IMR-90 (cell line): ENCODE data around the gene MECP2. TPM values are rescaled to one million over a fixed set of nuclear protein-coding genes. Genes with fewer than 3 reads are reported as not detected.

Source experiments
- ATAC-seq: fragments of 200-7000 bp; cut with Tn5 transposase; 2 replicates; pipeline ENCODE4 v1.9.1; 2020; ENCODE audit warnings: low read depth, mild to moderate bottlenecking, moderate library complexity
- BruUV-seq: library from RNA; stranded (reverse); fragments of 400-500 nt; replicated peaks from 2 replicates; lab custom pipeline; 2021; lab: Mats Ljungman, UMichigan
- CTCF ChIA-PET: fragments of 300-600 bp; formaldehyde crosslinking; extraction: SDS; loops from one replicate; lab custom pipeline; 2021; ENCODE audit warnings: antibody characterized with exemption; lab: Yijun Ruan, JAX
- POLR2A ChIA-PET: fragments of 300-600 bp; sonication (Branson Sonifier 250); formaldehyde crosslinking; loops from one replicate; lab custom pipeline; 2022; ENCODE audit warnings: antibody characterized with exemption; ENCODE audit not compliant: unreplicated experiment; lab: Charles Lee
- DNase-seq: peaks from one replicate; pipeline ENCODE4 v3.0.0; 2013
- H2AFZ ChIP-seq: replicated peaks from 2 replicates; pipeline ENCODE3; 2013; ENCODE audit warnings: low read length, mild to moderate bottlenecking; ENCODE audit not compliant: poor library complexity
- H2AK5ac ChIP-seq: 2 replicates; pipeline ENCODE4 v1.6.1; 2013; ENCODE audit warnings: low read depth, low read length, inconsistent platforms
- H2AK9ac ChIP-seq: replicated peaks from 2 replicates; pipeline ENCODE3; 2013; ENCODE audit warnings: mild to moderate bottlenecking, low read depth, low read length, moderate library complexity; ENCODE audit not compliant: poor library complexity
- H2BK120ac ChIP-seq: 2 replicates; pipeline ENCODE4 v1.6.1; 2013; ENCODE audit warnings: low read depth, low read length, inconsistent platforms
- H2BK15ac ChIP-seq: 3 replicates; pipeline ENCODE4 v1.6.1; 2013; ENCODE audit warnings: low read depth, low read length, inconsistent platforms
- H2BK20ac ChIP-seq: 2 replicates; pipeline ENCODE4 v1.6.1; 2013; ENCODE audit warnings: low read depth, mild to moderate bottlenecking, inconsistent platforms, low read length, moderate library complexity
- H2BK5ac ChIP-seq: 2 replicates; pipeline ENCODE4 v1.6.1; 2013; ENCODE audit warnings: mild to moderate bottlenecking, low read depth, low read length, inconsistent platforms; ENCODE audit not compliant: poor library complexity, severe bottlenecking
- H3K14ac ChIP-seq: replicated peaks from 2 replicates; pipeline ENCODE4 v1.6.1; 2013; ENCODE audit warnings: low read depth, low read length, inconsistent platforms
- H3K18ac ChIP-seq: 2 replicates; pipeline ENCODE4 v1.6.1; 2013; ENCODE audit warnings: low read depth, low read length, control low read depth
- H3K23ac ChIP-seq: 2 replicates; pipeline ENCODE4 v1.6.1; 2013; ENCODE audit warnings: low read depth, low read length, inconsistent platforms
- H3K27ac ChIP-seq: 2 replicates; pipeline ENCODE4 v1.5.1; 2013; ENCODE audit warnings: mild to moderate bottlenecking, control low read depth, low read length; ENCODE audit not compliant: insufficient read depth
- H3K27me3 ChIP-seq: 2 replicates; pipeline ENCODE4 v1.6.1; 2013; ENCODE audit warnings: low read length; ENCODE audit not compliant: control insufficient read depth, insufficient read depth
- H3K36me3 ChIP-seq: 2 replicates; pipeline ENCODE4 v1.6.1; 2013; ENCODE audit warnings: low read length, mixed read lengths; ENCODE audit not compliant: control insufficient read depth, insufficient read depth
- H3K4ac ChIP-seq: 2 replicates; pipeline ENCODE4 v1.6.1; 2013; ENCODE audit warnings: low read depth, low read length, inconsistent platforms
- H3K4me1 ChIP-seq: 2 replicates; pipeline ENCODE4 v1.6.1; 2013; ENCODE audit warnings: low read length, mixed read lengths; ENCODE audit not compliant: control insufficient read depth, insufficient read depth
- H3K4me2 ChIP-seq: 2 replicates; pipeline ENCODE4 v1.6.1; 2013; ENCODE audit warnings: low read depth, mild to moderate bottlenecking, control low read depth, low read length, moderate library complexity
- H3K4me3 ChIP-seq: 2 replicates; pipeline ENCODE4 v1.5.1; 2013; ENCODE audit warnings: low read depth, mild to moderate bottlenecking, control low read depth, low read length, moderate library complexity; ENCODE audit not compliant: insufficient read depth
- H3K56ac ChIP-seq: 2 replicates; pipeline ENCODE4 v1.6.1; 2013; ENCODE audit warnings: low read length, inconsistent platforms; ENCODE audit not compliant: insufficient read depth; ENCODE audit errors: extremely low read depth
- H3K79me1 ChIP-seq, 2 experiments: 2 replicates each; pipeline ENCODE4 v1.6.1; 2013; ENCODE audit warnings: low read length in 2 of 2, inconsistent platforms in 1 of 2, low read depth in 1 of 2
- H3K9ac ChIP-seq: 2 replicates; pipeline ENCODE4 v1.6.1; 2013; ENCODE audit warnings: low read depth, low read length, control low read depth
- H3K9me1 ChIP-seq: 2 replicates; pipeline ENCODE4 v1.6.1; 2013; ENCODE audit warnings: low read length, inconsistent platforms; ENCODE audit not compliant: insufficient read depth
- H3K9me3 ChIP-seq: 2 replicates; pipeline ENCODE4 v1.6.1; 2013; ENCODE audit warnings: low read length; ENCODE audit not compliant: control insufficient read depth, insufficient read depth
- H4K20me1 ChIP-seq: 2 replicates; pipeline ENCODE4 v1.6.1; 2013; ENCODE audit warnings: low read length, inconsistent platforms; ENCODE audit not compliant: insufficient read depth
- H4K5ac ChIP-seq: 2 replicates; pipeline ENCODE4 v1.6.1; 2013; ENCODE audit warnings: mild to moderate bottlenecking, low read depth, low read length, control low read depth
- H4K8ac ChIP-seq, 2 experiments: 2 replicates each; pipeline ENCODE4 v1.6.1; 2013; ENCODE audit warnings: low read depth in 2 of 2, low read length in 2 of 2, control low read depth in 1 of 2, inconsistent platforms in 1 of 2
- H4K91ac ChIP-seq: 2 replicates; pipeline ENCODE4 v1.6.1; 2013; ENCODE audit warnings: low read depth, low read length, inconsistent platforms; ENCODE audit not compliant: insufficient read depth
- BHLHE40 ChIP-seq: fragments of 150-350 bp; IDR thresholded peaks from 2 replicates; pipeline ENCODE4 v1.6.1; 2016; ENCODE audit warnings: mild to moderate bottlenecking, low read depth, low read length
- CEBPB ChIP-seq: IDR thresholded peaks from 2 replicates; pipeline ENCODE4 v1.6.1; 2012; ENCODE audit warnings: low read depth, low read length, improper control_type of control experiment
- CHD1 ChIP-seq: IDR thresholded peaks from 2 replicates; pipeline ENCODE4 v1.6.1; 2012; ENCODE audit warnings: low read depth, low read length, improper control_type of control experiment
- ELK1 ChIP-seq: fragments of 150-350 bp; IDR thresholded peaks from 2 replicates; pipeline ENCODE4 v1.6.1; 2016; ENCODE audit warnings: low read depth, mild to moderate bottlenecking, low read length, moderate library complexity, borderline replicate concordance
- FOS ChIP-seq: fragments of 150-350 bp; IDR thresholded peaks from 2 replicates; pipeline ENCODE4 v1.6.1; 2016; ENCODE audit warnings: low read depth, low read length
- MAFK ChIP-seq: IDR thresholded peaks from 2 replicates; pipeline ENCODE4 v1.6.1; 2012; ENCODE audit warnings: low read depth, low read length, improper control_type of control experiment
- MXI1 ChIP-seq: IDR thresholded peaks from 2 replicates; pipeline ENCODE4 v1.6.1; 2012; ENCODE audit warnings: low read depth, mild to moderate bottlenecking, low read length, moderate library complexity, borderline replicate concordance
- NFE2L2 ChIP-seq: fragments of 150-350 bp; IDR thresholded peaks from 2 replicates; pipeline ENCODE4 v1.6.1; 2016; ENCODE audit warnings: low read depth, mild to moderate bottlenecking, low read length
- POLR2A ChIP-seq: IDR thresholded peaks from 2 replicates; pipeline ENCODE4 v1.6.1; 2012; ENCODE audit warnings: mild to moderate bottlenecking, low read depth, low read length
- RAD21 ChIP-seq: IDR thresholded peaks from 2 replicates; pipeline ENCODE4 v1.6.1; 2012; ENCODE audit warnings: low read length, improper control_type of control experiment
- RCOR1 ChIP-seq: IDR thresholded peaks from 2 replicates; pipeline ENCODE4 v1.6.1; 2012; ENCODE audit warnings: mild to moderate bottlenecking, low read length, improper control_type of control experiment; ENCODE audit not compliant: insufficient replicate concordance
- RFX5 ChIP-seq: IDR thresholded peaks from 2 replicates; pipeline ENCODE4 v1.8.0; 2012; ENCODE audit warnings: low read depth, mild to moderate bottlenecking, low read length, moderate library complexity
- SMC3 ChIP-seq: fragments of 150-350 bp; IDR thresholded peaks from 2 replicates; pipeline ENCODE4 v1.6.1; 2016; ENCODE audit warnings: low read depth, mild to moderate bottlenecking, antibody characterized with exemption, low read length, moderate library complexity
- WGBS, 2 experiments: methylation state at CpG; one replicate each; pipeline versions ENCODE4 v1.1.5 to v1.1.7; 2013; ENCODE audit warnings: missing lambda C conversion rate in 2 of 2; ENCODE audit not compliant: insufficient read length in 1 of 2; ENCODE audit errors: extremely low coverage in 2 of 2; 5-methylcytosine and 5-hydroxymethylcytosine counted together
- dilution Hi-C: fragments of 300-500 bp; cut with HindIII; formaldehyde crosslinking; loops from one replicate; pipeline ENCODE4 v1.14.3; 2018; ENCODE audit warnings: low sequenced_read_pairs; ENCODE audit not compliant: unreplicated experiment
- in situ Hi-C: fragments of 300-500 bp; cut with MboI; formaldehyde crosslinking; loops from 3 replicates; pipeline ENCODE4 v1.14.3; 2019; ENCODE audit warnings: low sequenced_read_pairs, inconsistent platforms, mixed read lengths
- intact Hi-C: fragments of 100-400 bp; cut with micrococcal nuclease; formaldehyde crosslinking; loops from 2 replicates; pipeline ENCODE4 v1.10.0; 2022
- polyA plus RNA-seq, 3 experiments: library from polyadenylated mRNA; depleted of rRNA; stranded (reverse); fragments of >200 nt; gene quantifications; 2 replicates each; pipeline ENCODE4 v1.2.3, GENCODE V29; 2012; ENCODE audit warnings: low replicate concordance in 1 of 3
- total RNA-seq: library from RNA; depleted of rRNA; stranded (reverse); fragments of >200 nt; gene quantifications from 2 replicates; pipeline ENCODE4 v1.2.3, GENCODE V29; 2012

The MECP2 gene
- total and polyA plus RNA-seq, 2 of the 4 experiments (the other 2 are of a cell fraction) = 8.4 to 10.1 TPM

- TF ChIP-seq POLR2A = no peak
- TF ChIP-seq SMC3 = no peak
- TF ChIP-seq MXI1 = no peak
- TF ChIP-seq RFX5 = no peak
- no peak for TF ChIP-seq CEBPB
- TF ChIP-seq RAD21 = no peak
- TF ChIP-seq FOS = no peak
- TF ChIP-seq RCOR1 = no peak
- no peak for TF ChIP-seq MAFK
- no peak for TF ChIP-seq BHLHE40
- TF ChIP-seq NFE2L2 = no peak
- TF ChIP-seq CHD1 = no peak
- TF ChIP-seq ELK1 = no peak
- Histone ChIP-seq H3K79me1 (peaks cover 0 to 10% of the 10 kb centered on the region in 2 experiments; a peak in 2 of 4 replicates), H4K20me1 (no peaks in the 10 kb centered on the region), H3K4me1 (peaks cover 10% of the 10 kb centered on the region), H3K18ac (no peak overlapping the region), H2BK5ac (no peak overlapping the region), H3K23ac (no peak overlapping the region), H2BK20ac (no peak overlapping the region), H2AK5ac (no peak overlapping the region), H4K8ac (no peak overlapping the region), H3K9me3 (no peaks in the 10 kb centered on the region), H3K27ac (no peak overlapping the region), H3K56ac (no peak overlapping the region), H3K14ac (no peak overlapping the region), H3K9me1 (no peaks in the 10 kb centered on the region), H2AFZ (no peak overlapping the region), H2AK9ac (peak overlapping the region; percentile 10), H4K5ac (no peak overlapping the region), H3K4me2 (no peak overlapping the region), H2BK15ac (no peak overlapping the region), H2BK120ac (no peak overlapping the region), H4K91ac (no peak overlapping the region), H3K27me3 (no peaks in the 10 kb centered on the region), H3K4me3 (no peak overlapping the region), H3K4ac (no peak overlapping the region), H3K36me3 (peaks cover 21% of the 10 kb centered on the region), H3K9ac (no peak overlapping the region)
- DNase-seq (no peak), ATAC-seq (no peak)
- ChIA-PET POLR2A (no interaction called here), CTCF (no interaction called here)
- 82% methylated on average over 9 of the region's 16 CpGs; no CpG with 5 or more reads in 1 of the 2 experiments for WGBS, 2 experiments
- intact Hi-C loops (no loop called here), dilution Hi-C loops (no loop called here), in situ Hi-C loops (no loop called here)
- BruUV-seq = no TSS peak
These were observed 81.8 kb downstream of the MECP2 start for GRCh38 chrX:154015581-154016264.
